ENCODE data around the gene DDX52. TPM values are rescaled to one million over a fixed set of nuclear protein-coding genes. Genes with fewer than 3 reads are reported as not detected.

DDX52 gene
- total and polyA plus RNA-seq, 2 of the 13 experiments (the other 11 are each of a cell fraction or from before 2014, with no cell fraction given), result 8.9 to 36.1 TPM

DNA sequence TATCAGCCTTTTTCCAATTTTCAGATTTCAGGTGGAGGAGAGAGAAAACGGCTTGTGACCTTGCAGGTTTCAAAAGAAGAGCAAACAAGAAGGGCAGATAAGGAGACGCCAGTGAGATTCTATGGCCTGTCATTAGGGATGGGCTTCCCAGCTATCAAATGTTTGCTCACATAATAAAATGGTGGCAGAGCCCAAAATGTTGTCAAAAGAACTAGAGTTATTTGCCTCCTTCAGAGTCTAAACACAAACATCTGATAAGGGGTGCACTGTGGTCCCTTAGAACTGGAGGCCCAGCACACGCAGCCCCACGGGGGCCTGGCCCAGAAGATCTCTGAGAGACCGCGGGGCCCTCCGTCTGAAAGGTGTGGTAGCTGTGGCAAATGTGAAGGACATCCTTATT lies 46.1 kb upstream of the DDX52 start (continued):
- TF ChIP-seq ATF7 (IDR thresholded peaks at IDR 0.05) (no peak), ATF7 (CRISPR knock-in tag; IDR thresholded peaks at IDR 0.05) (no peak), EP300 (IDR thresholded peaks at IDR 0.05; ENCODE audit: low read depth in 2 of 2, low read length in 2 of 2) (peak in 1 of 2 experiments; percentile 87; a peak in 1 of 4 replicates), EP300 (CRISPR knock-in tag; IDR thresholded peaks at IDR 0.05; ENCODE audit: borderline replicate concordance) (no peak), HDAC2 (CRISPR knock-in tag; IDR thresholded peaks at IDR 0.05) (0 out of 2 replicates have a peak, but pooled peaks have one; percentile 62), MEIS2 (CRISPR knock-in tag; IDR thresholded peaks at IDR 0.05) (no peak; the same call in 1 of the 2 replicates), PHF21A (CRISPR knock-in tag; IDR thresholded peaks at IDR 0.05) (peak; percentile 60; the same call in 1 of the 2 replicates), TOPORS (CRISPR knock-in tag; IDR thresholded peaks at IDR 0.05) (no peak), ZMYM4 (CRISPR knock-in tag; IDR thresholded peaks at IDR 0.05) (peak; percentile 35; the same call in 1 of the 2 replicates)
- TF ChIP-seq, protein P1, sequence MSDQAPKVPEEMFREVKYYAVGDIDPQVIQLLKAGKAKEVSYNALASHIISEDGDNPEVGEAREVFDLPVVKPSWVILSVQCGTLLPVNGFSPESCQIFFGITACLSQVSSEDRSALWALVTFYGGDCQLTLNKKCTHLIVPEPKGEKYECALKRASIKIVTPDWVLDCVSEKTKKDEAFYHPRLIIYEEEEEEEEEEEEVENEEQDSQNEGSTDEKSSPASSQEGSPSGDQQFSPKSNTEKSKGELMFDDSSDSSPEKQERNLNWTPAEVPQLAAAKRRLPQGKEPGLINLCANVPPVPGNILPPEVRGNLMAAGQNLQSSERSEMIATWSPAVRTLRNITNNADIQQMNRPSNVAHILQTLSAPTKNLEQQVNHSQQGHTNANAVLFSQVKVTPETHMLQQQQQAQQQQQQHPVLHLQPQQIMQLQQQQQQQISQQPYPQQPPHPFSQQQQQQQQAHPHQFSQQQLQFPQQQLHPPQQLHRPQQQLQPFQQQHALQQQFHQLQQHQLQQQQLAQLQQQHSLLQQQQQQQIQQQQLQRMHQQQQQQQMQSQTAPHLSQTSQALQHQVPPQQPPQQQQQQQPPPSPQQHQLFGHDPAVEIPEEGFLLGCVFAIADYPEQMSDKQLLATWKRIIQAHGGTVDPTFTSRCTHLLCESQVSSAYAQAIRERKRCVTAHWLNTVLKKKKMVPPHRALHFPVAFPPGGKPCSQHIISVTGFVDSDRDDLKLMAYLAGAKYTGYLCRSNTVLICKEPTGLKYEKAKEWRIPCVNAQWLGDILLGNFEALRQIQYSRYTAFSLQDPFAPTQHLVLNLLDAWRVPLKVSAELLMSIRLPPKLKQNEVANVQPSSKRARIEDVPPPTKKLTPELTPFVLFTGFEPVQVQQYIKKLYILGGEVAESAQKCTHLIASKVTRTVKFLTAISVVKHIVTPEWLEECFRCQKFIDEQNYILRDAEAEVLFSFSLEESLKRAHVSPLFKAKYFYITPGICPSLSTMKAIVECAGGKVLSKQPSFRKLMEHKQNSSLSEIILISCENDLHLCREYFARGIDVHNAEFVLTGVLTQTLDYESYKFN (CRISPR knock-in tag; conservative IDR thresholded peaks at IDR 0.05), result peak; percentile 37; the same call in 1 of the 2 replicates
- TF ChIP-seq, protein P2, sequence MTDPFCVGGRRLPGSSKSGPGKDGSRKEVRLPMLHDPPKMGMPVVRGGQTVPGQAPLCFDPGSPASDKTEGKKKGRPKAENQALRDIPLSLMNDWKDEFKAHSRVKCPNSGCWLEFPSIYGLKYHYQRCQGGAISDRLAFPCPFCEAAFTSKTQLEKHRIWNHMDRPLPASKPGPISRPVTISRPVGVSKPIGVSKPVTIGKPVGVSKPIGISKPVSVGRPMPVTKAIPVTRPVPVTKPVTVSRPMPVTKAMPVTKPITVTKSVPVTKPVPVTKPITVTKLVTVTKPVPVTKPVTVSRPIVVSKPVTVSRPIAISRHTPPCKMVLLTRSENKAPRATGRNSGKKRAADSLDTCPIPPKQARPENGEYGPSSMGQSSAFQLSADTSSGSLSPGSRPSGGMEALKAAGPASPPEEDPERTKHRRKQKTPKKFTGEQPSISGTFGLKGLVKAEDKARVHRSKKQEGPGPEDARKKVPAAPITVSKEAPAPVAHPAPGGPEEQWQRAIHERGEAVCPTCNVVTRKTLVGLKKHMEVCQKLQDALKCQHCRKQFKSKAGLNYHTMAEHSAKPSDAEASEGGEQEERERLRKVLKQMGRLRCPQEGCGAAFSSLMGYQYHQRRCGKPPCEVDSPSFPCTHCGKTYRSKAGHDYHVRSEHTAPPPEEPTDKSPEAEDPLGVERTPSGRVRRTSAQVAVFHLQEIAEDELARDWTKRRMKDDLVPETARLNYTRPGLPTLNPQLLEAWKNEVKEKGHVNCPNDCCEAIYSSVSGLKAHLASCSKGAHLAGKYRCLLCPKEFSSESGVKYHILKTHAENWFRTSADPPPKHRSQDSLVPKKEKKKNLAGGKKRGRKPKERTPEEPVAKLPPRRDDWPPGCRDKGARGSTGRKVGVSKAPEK (CRISPR knock-in tag; IDR thresholded peaks at IDR 0.05; ENCODE audit: borderline replicate concordance), result 0 out of 2 replicates have a peak, but pooled peaks have one; percentile 47
- TF ChIP-seq, protein P3, sequence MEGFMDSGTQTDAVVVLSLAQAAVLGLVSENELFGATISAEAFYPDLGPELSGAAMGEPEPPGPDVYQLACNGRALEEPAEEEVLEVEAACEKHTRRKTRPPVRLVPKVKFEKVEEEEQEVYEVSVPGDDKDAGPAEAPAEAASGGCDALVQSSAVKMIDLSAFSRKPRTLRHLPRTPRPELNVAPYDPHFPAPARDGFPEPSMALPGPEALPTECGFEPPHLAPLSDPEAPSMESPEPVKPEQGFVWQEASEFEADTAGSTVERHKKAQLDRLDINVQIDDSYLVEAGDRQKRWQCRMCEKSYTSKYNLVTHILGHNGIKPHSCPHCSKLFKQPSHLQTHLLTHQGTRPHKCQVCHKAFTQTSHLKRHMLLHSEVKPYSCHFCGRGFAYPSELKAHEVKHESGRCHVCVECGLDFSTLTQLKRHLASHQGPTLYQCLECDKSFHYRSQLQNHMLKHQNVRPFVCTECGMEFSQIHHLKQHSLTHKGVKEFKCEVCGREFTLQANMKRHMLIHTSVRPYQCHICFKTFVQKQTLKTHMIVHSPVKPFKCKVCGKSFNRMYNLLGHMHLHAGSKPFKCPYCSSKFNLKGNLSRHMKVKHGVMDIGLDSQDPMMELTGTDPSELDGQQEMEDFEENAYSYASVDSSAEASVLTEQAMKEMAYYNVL (CRISPR knock-in tag; IDR thresholded peaks at IDR 0.05; ENCODE audit: borderline replicate concordance), result peak; percentile 67; the same call in 1 of the 2 replicates
- TF ChIP-seq, protein P4, sequence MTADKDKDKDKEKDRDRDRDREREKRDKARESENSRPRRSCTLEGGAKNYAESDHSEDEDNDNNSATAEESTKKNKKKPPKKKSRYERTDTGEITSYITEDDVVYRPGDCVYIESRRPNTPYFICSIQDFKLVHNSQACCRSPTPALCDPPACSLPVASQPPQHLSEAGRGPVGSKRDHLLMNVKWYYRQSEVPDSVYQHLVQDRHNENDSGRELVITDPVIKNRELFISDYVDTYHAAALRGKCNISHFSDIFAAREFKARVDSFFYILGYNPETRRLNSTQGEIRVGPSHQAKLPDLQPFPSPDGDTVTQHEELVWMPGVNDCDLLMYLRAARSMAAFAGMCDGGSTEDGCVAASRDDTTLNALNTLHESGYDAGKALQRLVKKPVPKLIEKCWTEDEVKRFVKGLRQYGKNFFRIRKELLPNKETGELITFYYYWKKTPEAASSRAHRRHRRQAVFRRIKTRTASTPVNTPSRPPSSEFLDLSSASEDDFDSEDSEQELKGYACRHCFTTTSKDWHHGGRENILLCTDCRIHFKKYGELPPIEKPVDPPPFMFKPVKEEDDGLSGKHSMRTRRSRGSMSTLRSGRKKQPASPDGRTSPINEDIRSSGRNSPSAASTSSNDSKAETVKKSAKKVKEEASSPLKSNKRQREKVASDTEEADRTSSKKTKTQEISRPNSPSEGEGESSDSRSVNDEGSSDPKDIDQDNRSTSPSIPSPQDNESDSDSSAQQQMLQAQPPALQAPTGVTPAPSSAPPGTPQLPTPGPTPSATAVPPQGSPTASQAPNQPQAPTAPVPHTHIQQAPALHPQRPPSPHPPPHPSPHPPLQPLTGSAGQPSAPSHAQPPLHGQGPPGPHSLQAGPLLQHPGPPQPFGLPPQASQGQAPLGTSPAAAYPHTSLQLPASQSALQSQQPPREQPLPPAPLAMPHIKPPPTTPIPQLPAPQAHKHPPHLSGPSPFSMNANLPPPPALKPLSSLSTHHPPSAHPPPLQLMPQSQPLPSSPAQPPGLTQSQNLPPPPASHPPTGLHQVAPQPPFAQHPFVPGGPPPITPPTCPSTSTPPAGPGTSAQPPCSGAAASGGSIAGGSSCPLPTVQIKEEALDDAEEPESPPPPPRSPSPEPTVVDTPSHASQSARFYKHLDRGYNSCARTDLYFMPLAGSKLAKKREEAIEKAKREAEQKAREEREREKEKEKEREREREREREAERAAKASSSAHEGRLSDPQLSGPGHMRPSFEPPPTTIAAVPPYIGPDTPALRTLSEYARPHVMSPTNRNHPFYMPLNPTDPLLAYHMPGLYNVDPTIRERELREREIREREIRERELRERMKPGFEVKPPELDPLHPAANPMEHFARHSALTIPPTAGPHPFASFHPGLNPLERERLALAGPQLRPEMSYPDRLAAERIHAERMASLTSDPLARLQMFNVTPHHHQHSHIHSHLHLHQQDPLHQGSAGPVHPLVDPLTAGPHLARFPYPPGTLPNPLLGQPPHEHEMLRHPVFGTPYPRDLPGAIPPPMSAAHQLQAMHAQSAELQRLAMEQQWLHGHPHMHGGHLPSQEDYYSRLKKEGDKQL (CRISPR knock-in tag; IDR thresholded peaks at IDR 0.05; ENCODE audit: low read depth), result peak; percentile 60; the same call in 1 of the 2 replicates

Data from HepG2 (cell line).